GM19463 (cell line): Measurements from ENCODE around the gene TMEM232.
"Not testable (repeated sequence)": the region's sequence is repeated elsewhere in the genome, so short reads cannot be mapped to it uniquely, and the experiment has no call there.

Experiments
- ATAC-seq: cut with Tn5 transposase; IDR thresholded peaks from one replicate; pipeline ENCODE4 v1.9.1; 2021; ENCODE audit warnings: mild to moderate bottlenecking, moderate library complexity; ENCODE audit not compliant: unreplicated experiment

Gene TMEM232

DNA sequence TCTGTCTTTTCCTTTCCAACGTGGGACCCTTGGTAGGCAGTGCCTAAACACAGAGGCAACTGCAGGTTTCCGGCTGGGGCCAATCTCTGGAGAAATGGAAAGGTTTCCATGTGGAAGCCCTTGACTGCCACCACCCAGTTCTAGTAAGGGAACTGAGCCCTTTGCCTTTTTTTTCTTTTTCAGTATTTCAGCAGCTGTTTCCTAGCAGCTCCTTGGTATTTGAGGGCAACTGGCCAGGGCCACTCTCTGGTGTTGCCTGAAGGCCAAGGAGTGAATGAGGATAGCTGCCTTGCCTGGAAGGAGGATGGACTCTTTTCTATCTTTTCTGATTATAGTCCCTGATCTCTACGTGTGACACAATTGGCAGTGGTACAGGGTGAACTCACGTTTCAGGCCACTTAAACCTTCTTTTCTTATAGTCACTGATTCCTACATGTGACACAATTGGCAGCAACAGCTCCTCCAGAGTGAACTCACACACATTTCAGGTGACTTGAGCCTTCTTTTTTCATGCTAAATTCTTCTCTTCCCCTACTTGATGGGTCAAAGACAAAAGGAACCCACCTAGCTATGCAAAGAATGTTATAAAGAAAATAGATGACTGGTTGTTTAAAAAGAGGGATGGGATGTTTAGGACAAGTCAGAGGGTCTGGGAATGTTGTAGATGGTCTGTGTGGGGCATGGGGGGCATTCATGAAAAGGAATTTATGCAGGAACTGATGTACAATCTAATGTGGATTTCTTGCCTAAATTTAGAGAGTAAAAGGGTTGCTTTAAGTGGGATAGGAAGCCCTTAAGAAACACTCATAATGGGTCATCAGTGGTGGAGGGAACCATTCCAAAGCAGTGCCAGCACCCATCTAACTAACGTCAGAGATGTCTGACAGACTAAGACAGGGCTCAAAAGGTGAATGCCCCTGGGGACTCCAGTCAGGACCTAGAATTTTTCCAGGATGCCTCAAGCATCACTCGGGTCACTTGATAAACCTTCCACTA, 190.1 kb downstream of the TMEM232 start:
- no peak for ATAC-seq

DNA sequence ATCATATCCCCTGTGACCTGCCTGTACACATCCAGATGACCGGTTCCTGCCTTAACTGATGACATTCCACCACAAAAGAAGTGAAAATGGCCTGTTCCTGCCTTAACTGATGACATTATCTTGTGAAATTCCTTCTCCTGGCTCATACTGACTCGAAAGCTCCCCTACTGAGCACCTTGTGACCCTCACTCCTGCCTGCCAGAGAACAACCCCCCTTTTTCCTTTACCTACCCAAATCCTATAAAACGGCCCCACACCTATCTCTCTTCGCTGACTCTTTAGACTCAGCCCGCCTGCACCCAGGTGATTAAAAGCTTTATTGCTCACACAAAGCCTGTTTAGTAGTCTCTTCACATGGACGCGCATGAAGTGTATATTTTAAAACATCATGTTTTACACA, 191.3 kb downstream of the TMEM232 start:
- ATAC-seq: not testable (repeated sequence)

DNA sequence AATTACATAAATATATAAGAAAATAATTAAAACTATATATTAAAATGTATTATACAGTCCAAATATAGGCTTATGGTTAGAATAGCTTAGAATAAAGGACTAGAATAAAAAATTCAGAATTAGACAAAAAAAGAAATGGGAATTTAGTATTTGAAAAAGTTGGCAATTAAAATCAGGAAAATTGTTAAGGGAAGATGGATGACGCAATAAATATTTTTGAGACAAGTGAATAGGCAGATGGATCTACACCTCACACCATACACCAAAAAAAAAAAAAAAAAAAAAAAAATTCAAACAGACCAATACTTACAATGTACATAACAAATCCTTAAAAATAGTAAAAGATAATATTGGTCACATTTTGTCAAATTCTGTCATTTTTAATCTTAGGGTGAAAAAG, 200.7 kb downstream of the TMEM232 start:
- no peak for ATAC-seq

DNA sequence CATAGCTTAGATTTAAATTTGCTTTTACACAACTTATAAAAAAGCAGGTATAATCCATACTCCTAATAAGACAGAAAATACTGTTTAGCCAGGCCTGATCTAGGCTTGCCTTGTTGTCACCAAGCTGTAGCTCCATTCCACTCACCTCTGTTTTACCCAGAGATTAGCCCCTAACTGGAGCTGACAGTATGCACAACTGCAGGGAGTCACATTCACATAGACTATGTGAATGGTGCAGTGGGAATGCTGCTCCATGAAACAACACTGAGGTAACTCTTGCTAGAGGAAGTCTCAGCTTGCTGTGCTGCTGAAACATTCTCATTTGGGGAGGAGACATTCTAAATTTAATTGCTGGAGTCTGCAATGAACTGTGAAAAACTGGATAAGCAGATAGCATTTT, 209.1 kb downstream of the TMEM232 start:
- ATAC-seq: no peak

DNA sequence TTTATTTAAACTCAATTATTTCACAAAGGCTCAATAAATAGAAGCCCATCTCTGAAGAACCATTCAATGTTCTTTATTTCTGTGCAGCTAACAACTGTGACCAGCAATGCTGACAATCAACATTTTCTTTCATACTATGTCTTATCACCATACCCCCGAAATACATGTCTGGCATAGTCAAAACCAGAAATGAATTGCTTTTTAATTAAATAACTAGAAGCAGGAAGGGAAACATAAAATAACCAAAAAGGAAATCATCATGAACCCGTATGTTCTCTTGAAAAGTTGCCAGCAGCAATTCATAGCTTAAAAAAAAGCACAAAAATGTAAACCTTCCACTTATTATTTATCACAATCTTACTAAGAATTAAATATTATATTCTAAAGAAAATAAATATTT, 212.4 kb downstream of the TMEM232 start:
- ATAC-seq: no peak

DNA sequence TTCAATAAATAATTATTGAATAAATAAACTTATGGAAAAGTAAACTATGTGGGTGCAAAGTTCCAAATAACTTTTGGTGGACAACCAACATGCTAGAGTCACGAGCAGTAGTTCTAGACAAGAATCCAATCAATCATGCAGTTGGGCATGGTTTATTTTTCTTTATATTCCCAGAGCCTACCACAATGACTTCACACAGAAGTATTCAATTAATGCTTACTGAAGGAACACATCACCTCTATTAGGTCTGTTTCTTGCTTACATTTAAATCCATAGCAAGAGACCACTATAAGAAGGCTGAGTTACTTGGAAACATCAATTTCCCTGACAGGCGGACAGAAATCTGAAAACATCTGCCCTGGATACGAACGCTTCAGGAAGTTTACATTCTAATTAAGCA, 214.2 kb downstream of the TMEM232 start:
- ATAC-seq: no peak

DNA sequence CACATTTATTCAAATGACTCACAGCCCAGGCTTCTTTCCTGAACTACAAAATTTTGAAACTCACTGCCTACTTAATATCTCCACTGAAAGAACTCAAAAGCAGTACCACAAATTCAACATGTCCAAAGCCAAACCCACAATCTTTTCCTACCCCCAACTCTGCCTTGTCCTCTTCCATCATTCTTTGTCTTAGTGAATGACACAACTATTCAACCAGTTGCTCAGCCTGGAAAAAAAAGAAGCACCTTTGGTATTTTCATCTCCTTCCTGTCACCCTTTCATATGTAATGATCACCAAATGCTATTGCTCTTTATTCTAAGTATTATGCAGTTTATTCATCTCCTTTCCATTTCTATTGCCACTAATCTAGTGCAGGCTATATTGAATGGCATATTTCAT, 216.3 kb downstream of the TMEM232 start:
- no peak for ATAC-seq

DNA sequence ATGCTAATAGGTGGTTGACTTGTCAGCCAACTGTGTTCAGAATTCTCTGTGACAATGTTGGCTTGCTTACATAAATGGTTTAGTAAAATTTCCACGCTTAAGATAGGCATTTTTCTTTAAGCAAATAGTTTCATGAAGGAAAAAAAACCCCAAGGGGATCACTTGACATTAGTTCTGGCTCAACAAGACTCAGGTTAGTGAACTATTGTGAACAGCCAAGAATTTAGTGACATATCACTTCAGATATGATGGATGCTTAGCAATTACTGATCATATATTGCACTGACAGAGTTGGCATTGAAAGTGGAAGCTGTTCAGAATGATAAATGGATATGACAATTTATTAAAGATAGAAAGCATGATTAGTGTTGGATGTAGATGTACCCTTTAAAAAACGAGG, 218.5 kb downstream of the TMEM232 start:
- ATAC-seq: no peak

DNA sequence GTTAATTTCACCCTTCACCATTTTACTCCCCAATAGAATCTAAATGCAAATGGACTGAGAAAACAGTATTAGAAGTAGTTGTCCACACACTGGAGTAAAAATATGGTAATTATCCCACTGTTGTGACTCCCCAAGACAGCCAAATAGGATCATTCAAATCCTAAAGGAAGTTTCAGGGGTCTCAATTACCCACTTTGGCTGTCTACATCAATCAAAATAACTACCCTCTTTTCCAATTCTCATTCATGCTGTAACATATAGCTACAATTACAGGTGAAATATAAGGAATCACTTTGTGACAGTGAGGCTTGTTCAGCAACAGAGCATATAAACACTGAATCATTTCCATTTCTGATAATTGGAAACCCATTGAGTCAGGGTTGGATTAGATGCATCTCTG, 220.1 kb downstream of the TMEM232 start:
- ATAC-seq: no peak

DNA sequence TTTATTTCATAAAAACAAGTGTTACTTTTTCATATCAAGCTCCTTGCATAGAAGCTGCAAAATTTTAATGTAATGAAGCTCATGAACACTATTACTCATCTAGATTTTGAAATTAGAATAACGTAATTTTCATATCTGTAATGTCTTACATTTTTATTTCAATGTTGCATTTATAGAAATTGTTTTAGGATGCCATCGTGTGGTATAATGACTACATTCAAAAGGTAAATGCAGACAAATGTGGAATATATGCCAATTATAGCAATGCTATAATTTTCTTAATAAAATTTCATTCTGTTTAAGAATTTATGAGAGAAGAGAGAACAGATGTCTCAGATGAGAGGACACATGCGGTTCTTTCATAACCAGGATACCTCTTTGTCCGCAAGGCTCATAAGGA, 230.2 kb downstream of the TMEM232 start:
- no peak for ATAC-seq

DNA sequence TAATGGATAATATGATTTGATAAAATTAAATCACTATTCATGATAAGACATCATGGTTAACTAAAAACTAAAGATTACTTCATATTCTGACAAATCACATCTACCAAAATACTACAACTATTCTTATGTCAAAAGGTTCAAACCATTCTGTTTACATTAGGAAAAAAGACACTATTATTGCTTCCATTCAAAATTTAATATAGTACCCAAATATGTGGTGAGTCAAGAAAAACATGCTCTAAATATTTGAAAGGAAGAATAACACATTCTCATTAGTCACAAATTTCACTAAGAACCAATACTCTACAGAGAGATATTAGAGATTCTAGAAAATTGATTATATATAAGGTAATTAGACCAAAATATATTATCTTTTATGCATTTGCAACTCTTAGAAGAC, 234.0 kb downstream of the TMEM232 start:
- no peak for ATAC-seq

DNA sequence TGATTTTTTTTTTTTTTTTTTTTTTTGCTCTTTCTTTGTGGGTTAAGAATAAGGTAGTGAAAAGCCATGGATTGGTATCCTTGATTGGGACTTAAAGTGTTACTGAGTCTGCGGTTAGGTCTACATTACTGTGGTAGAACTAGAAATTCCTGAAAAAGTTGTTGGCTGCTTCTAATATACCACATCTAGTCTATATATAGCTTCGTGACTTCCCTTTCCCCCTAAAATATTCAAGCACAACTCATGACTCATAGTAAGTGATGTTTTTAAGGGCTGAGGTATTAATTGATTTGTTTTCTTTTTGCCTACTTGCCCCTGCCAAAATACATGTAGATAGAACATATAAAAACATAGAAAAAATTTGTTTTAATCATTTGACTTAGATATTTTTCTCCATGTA, 247.6 kb downstream of the TMEM232 start:
- ATAC-seq: no peak

DNA sequence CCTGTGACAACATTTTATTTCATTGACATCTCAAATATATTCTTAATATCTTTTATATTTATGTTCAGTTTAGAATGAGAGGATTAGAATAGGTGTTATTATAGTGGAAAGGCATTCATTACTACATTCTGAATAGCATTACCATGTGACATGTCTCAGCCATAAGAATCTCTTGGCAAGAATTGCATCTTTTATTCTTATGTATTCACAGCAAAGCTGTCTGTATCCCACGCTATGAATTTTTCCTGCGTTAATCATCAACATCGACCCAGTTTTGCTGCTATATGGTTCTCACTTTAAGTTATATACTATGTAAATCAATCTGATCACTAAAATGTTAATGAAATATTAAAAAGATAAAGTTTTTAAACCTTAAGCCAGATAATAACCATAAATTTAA, 248.6 kb downstream of the TMEM232 start:
- ATAC-seq: no peak

DNA sequence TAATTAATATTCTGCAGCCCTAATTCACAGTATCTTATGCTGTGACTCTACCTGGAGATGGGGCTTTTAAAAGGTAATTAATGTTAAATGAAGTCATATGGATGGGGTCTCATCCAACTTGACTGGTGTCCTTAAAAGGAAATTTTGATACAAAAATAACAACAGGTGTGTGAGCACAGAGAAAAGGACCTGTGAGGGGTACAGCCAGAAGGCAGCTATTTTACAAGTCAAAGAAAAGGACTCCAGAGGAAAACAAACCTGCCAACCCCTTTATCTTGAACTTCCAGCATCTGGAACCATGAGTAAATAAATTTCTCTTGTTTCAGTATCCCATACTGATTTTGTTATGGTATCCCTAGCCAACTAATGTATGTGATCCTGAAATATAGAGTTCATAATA, 250.3 kb downstream of the TMEM232 start:
- no peak for ATAC-seq

DNA sequence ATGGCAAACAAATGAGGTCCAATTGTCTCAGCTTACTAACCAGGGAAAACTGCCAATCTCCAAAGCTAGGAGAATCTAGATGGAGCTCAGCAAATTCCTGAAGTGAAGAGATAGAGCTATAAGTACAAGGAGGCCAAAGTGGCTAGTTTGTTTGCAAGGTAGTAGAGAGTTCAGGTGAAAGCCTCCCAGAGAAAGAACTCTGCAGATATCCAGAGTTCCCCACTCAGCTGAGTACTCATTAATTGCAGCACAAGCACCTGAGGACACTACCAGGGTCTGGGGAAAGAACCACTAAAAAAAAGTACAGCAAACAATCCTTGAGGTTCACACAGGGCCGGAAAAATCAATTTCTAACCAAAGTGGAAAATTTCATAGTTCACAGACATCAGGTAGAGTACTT, 250.9 kb downstream of the TMEM232 start:
- ATAC-seq: no peak

DNA sequence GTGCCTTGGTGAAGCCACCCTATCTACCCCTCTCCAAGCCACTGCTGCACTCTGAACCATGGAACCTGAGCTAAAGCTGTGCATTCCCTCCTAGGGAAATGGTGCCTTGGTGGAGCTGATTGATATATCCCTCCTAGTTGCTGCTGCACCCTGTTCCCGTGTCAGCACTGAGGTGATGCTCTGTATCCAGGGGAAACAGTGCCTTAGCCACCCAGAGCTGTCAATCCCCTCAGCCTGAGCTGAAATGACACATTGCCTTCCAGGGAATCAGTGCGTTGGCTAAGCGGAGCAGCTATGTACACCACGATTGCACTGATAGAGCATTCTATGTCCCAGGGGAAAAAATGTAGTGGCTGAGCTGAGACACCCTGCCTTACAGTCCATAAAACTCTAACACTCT, 257.0 kb downstream of the TMEM232 start:
- ATAC-seq: no peak

DNA sequence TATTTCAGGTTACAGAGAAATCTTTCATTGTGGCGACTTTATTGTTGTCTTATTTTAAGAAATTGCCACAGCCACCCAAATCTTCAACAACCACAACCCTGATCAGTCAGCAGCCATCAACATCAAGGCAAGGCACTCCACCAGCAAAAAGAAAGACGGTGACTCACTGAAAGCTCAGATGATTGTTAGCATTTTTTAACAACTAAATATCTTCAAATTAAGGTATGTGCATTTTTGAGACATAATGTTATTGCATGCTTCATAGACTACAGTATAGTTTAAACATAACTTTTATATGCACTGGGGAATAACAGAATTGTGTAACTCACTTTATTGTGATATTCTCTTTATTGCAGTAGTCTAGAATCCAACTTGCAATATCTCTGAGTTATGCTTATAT, 263.4 kb downstream of the TMEM232 start:
- ATAC-seq: no peak

DNA sequence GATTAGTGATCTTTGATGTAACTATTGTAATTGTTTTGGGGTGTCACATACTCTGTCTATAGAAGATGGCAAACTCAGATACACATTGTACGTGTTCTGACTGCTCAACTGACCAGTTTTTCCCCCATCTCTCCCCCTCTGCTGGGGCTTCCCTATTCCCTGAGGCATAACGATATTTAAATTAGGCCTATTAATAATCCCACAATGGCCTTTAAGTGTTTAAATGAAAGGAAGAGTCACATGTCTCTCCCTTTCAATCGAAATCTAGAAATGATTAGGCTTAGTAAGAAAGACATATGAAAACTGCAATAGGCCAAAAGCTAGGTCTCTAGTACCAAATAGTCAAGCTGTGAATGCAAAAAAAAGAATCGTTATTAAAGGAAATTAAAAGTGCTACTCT, 265.6 kb downstream of the TMEM232 start:
- ATAC-seq: peak; percentile 61

DNA sequence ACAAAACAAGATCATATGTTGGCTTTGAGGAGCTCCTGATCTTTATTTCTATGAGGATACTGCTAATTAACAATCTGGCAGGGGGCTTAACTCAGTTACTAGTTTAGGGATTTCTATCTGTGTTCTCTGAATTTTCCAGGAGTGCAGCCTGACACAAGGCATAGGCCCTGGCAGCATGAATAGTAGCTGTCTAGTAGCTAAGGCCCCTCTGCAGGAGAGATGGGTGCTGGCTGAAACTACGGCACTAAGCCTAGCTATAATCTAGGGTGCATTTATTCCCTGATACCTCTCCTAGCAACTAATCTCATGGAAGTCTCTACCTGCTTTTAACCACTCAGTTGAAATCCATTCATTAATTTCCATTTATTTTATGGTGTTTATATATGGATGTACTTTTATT, 268.2 kb downstream of the TMEM232 start:
- ATAC-seq: no peak

DNA sequence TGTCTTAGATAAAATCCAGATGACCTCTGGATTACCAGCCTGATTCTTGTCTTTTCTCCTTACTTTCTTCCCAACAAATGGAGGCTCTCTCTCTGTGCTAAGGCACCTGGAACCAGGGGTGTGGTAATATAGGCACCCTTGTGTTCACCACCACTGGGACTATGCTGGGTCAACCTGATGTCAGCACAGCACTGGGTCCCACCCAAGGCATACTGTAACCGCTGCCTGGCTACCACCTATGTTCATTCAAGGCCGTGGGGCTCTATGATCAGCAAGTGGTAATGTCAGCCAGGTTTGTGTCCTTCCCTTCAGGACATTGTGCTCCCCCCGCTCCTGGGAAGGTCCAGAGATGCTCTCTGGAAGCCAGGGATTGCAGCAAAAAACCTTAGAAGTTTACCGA, 283.6 kb downstream of the TMEM232 start:
- no peak for ATAC-seq

DNA sequence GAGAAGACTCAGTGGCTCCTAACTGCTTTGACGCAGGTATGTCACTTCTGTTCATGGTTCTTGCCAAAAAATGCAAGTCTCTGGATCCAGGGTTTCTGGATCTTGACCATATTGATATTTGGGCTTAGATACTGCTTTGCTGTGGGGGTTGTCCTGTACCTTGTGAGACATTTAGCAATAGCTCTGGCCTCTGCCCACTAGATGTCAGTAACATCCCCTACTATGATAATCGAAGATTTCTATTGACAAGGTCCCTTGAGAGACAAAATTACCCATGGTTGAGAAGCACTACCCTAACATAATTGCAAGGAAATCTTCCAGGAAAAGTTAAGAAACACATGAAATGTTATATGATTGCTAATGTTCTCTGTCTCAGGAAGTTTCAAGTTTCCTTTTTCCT, 285.4 kb downstream of the TMEM232 start:
- ATAC-seq: peak; percentile 66

DNA sequence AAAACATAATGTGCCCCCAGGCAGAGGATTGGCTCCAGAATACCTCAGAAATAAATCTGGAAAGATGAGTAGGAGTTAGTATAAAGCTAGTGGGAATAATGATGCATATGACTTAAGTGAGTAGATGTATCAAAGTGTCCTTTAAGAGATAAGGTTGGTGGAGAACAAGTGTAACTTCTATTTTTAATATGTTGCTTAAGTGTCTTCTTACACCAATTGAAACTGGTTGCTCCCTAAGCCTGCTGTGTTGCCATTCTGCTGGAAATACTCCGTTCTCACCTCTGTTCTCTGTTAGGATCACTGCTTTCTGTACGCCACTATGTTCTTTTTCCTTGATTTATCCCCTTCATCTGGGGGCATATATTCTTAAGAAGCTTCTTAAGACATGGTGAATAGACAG, 286.4 kb downstream of the TMEM232 start:
- no peak for ATAC-seq

DNA sequence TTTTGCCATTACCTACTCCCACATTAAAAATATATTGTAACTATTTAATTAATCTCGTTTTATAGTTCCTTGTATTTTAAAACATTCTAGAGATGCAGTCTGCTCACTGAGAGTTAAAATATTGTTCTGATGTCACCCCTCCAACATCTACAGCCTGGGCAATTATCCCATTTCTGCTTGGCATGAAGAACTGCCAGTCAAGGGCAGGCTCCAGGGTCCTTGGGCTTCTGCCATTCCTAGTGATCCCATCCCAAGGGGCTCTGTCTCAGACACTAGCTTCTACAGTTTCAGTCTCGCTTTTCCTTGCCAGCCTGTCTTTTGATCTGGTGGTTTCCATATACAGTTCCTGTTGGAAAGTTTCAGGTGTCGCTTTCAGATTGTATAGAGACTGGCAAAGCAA, 287.2 kb downstream of the TMEM232 start:
- ATAC-seq: no peak
